ENCODE results near the gene STARD13. TPM values are rescaled to one million over a fixed set of nuclear protein-coding genes. Genes with fewer than 3 reads are reported as not detected.

Gene STARD13
- total RNA-seq, 2 experiments from 2014 or later = 0.57 TPM; not detected in 1

- DNase-seq (ENCODE audit: low spot score) = no peak
- Histone ChIP-seq H3K4me3 (ENCODE audit: low read depth, low read length, poor library complexity, severe bottlenecking) (no peak overlapping the region), H2AFZ (ENCODE audit: low read length) (no peak overlapping the region), H3K4me2 (ENCODE audit: low read length) (no peak overlapping the region), H3K4me1 (ENCODE audit: insufficient read depth, low read length, poor library complexity, severe bottlenecking) (no peaks in the 10 kb centered on the region), H3K79me2 (ENCODE audit: insufficient read depth, low read depth, low read length) (no peaks in the 10 kb centered on the region), H3K27ac (ENCODE audit: low read depth, low read length, poor library complexity, severe bottlenecking) (no peak overlapping the region), H3K9me3 (ENCODE audit: low read length) (no peaks in the 10 kb centered on the region), H4K20me1 (ENCODE audit: insufficient read depth, low read length) (no peaks in the 10 kb centered on the region), H3K36me3 (ENCODE audit: insufficient read depth, low read length) (no peaks in the 10 kb centered on the region), H3K9me2 (ENCODE audit: insufficient read depth, low read length) (no peaks in the 10 kb centered on the region)
- BruUV-seq (replicated peaks) = no TSS peak
- TF ChIP-seq, protein P1, sequence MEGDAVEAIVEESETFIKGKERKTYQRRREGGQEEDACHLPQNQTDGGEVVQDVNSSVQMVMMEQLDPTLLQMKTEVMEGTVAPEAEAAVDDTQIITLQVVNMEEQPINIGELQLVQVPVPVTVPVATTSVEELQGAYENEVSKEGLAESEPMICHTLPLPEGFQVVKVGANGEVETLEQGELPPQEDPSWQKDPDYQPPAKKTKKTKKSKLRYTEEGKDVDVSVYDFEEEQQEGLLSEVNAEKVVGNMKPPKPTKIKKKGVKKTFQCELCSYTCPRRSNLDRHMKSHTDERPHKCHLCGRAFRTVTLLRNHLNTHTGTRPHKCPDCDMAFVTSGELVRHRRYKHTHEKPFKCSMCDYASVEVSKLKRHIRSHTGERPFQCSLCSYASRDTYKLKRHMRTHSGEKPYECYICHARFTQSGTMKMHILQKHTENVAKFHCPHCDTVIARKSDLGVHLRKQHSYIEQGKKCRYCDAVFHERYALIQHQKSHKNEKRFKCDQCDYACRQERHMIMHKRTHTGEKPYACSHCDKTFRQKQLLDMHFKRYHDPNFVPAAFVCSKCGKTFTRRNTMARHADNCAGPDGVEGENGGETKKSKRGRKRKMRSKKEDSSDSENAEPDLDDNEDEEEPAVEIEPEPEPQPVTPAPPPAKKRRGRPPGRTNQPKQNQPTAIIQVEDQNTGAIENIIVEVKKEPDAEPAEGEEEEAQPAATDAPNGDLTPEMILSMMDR (conservative IDR thresholded peaks at IDR 0.05; ENCODE audit: low read length) = no peak
- no peak for TF ChIP-seq EZH2phosphoT487 (IDR thresholded peaks at IDR 0.05; ENCODE audit: borderline replicate concordance, low read depth, low read length)
- intact Hi-C loops (cut with micrococcal nuclease; ENCODE audit: unreplicated experiment) = no loop called here
- CTCF ChIA-PET (ENCODE audit: unreplicated experiment) = no interaction called here
- POLR2A ChIA-PET = interaction anchor here (0.6 to 0.7 kb wide), 4 partner anchors 16 to 1048 kb away, joined by 3 to 7 read pairs (median 5); no protein-coding TSS in a partner anchor
Measured at GRCh38 chr13:33138441-33138840, 147.1 kb downstream of the STARD13 start.

GRCh38 chr13:33137721-33138120, 147.8 kb downstream of the STARD13 start:
- Histone ChIP-seq H3K4me1 (ENCODE audit: insufficient read depth, low read length, poor library complexity, severe bottlenecking) (no peaks in the 10 kb centered on the region), H3K9me2 (ENCODE audit: insufficient read depth, low read length) (no peaks in the 10 kb centered on the region), H3K9me3 (ENCODE audit: low read length) (no peaks in the 10 kb centered on the region), H3K36me3 (ENCODE audit: insufficient read depth, low read length) (no peaks in the 10 kb centered on the region), H4K20me1 (ENCODE audit: insufficient read depth, low read length) (no peaks in the 10 kb centered on the region), H3K27ac (ENCODE audit: low read depth, low read length, poor library complexity, severe bottlenecking) (no peak overlapping the region), H3K79me2 (ENCODE audit: insufficient read depth, low read depth, low read length) (no peaks in the 10 kb centered on the region), H2AFZ (ENCODE audit: low read length) (no peak overlapping the region), H3K4me3 (ENCODE audit: low read depth, low read length, poor library complexity, severe bottlenecking) (no peak overlapping the region), H3K4me2 (ENCODE audit: low read length) (no peak overlapping the region)
- TF ChIP-seq, protein P1 (conservative IDR thresholded peaks at IDR 0.05; ENCODE audit: low read length) = no peak
- no peak for TF ChIP-seq EZH2phosphoT487 (IDR thresholded peaks at IDR 0.05; ENCODE audit: borderline replicate concordance, low read depth, low read length)
- CTCF ChIA-PET (ENCODE audit: unreplicated experiment) = no interaction called here
- intact Hi-C loops (cut with micrococcal nuclease; ENCODE audit: unreplicated experiment) = no loop called here
- no peak for DNase-seq (ENCODE audit: low spot score)
- POLR2A ChIA-PET = interaction anchor here (0.6 to 2.1 kb wide), 7 partner anchors 9 to 1047 kb away, joined by 3 to 7 read pairs (median 4); no protein-coding TSS in a partner anchor
- no TSS peak for BruUV-seq (replicated peaks)

GRCh38 chr13:33135097-33135496, 150.5 kb downstream of the STARD13 start:
- TF ChIP-seq, protein P1 (conservative IDR thresholded peaks at IDR 0.05; ENCODE audit: low read length) = no peak
- TF ChIP-seq EZH2phosphoT487 (IDR thresholded peaks at IDR 0.05; ENCODE audit: borderline replicate concordance, low read depth, low read length) = no peak
- intact Hi-C loops (cut with micrococcal nuclease; ENCODE audit: unreplicated experiment) = no loop called here
- ChIA-PET POLR2A (interaction anchor here (0.6 to 1.5 kb wide), 2 partner anchors 12 to 89 kb away, joined by 3 to 5 read pairs; no protein-coding TSS in a partner anchor), CTCF (ENCODE audit: unreplicated experiment) (no interaction called here)
- no peak overlapping the region for H3K27ac ChIP-seq (ENCODE audit: low read depth, low read length, poor library complexity, severe bottlenecking)
- H2AFZ ChIP-seq (ENCODE audit: low read length) = no peak overlapping the region
- H4K20me1 ChIP-seq (ENCODE audit: insufficient read depth, low read length) = no peaks in the 10 kb centered on the region
- no peak overlapping the region for H3K4me2 ChIP-seq (ENCODE audit: low read length)
- DNase-seq (ENCODE audit: low spot score) = no peak
- no peaks in the 10 kb centered on the region for H3K36me3 ChIP-seq (ENCODE audit: insufficient read depth, low read length)
- no peak overlapping the region for H3K4me3 ChIP-seq (ENCODE audit: low read depth, low read length, poor library complexity, severe bottlenecking)
- no TSS peak for BruUV-seq (replicated peaks)
- H3K9me2 ChIP-seq (ENCODE audit: insufficient read depth, low read length) = no peaks in the 10 kb centered on the region
- no peaks in the 10 kb centered on the region for H3K4me1 ChIP-seq (ENCODE audit: insufficient read depth, low read length, poor library complexity, severe bottlenecking)
- H3K79me2 ChIP-seq (ENCODE audit: insufficient read depth, low read depth, low read length) = no peaks in the 10 kb centered on the region
- H3K9me3 ChIP-seq (ENCODE audit: low read length) = no peaks in the 10 kb centered on the region

All from OCI-LY7 (cell line).